Urothelium cell line (cell line): ENCODE measurements around the gene ARAF.

Experiments used
- DNase-seq: peaks from one replicate; pipeline ENCODE4 v3.0.0; 2011; ENCODE audit warnings: low spot score, mixed read lengths
- FAIRE-seq: peaks from 2 replicates; lab custom pipeline; 2011; peaks lifted over from hg19 to GRCh38; lab: Jason Lieb, UNC

The ARAF gene

DNA sequence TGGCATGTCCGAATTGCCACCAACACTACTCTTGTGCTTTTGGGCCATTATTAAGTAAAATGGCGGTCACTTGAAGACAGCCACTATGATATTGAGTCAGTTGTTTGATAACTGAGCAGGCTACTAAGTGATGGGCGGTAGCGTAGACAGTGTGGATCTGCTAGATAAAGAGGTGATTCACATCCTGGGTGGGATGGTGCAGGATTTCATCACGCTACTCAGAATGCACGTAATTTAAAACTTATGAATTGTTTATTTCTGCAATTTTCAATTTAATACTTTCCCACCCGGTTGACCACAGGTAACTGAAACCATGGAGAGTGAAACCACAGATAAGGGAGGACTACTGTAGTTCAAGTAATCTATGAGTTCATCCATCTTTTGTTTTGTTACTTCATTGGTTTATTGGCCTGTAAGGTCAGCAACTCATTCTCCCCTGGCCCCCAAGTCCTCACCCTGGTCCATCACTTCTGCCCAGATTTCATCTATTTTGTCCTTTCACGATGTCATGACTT, 2.9 kb downstream of the ARAF start:
- FAIRE-seq = no peak
- DNase-seq = no peak

- FAIRE-seq = no peak
- no peak for DNase-seq
Measured at GRCh38 chrX:47564438-47565085, 3.6 kb downstream of the ARAF start.

GRCh38 chrX:47566841-47567240, 5.8 kb downstream of the ARAF start:
- FAIRE-seq (no peak), DNase-seq (no peak)

- DNase-seq (no peak), FAIRE-seq (no peak)
Measured at GRCh38 chrX:47568656-47569295, 7.8 kb downstream of the ARAF start.

DNA sequence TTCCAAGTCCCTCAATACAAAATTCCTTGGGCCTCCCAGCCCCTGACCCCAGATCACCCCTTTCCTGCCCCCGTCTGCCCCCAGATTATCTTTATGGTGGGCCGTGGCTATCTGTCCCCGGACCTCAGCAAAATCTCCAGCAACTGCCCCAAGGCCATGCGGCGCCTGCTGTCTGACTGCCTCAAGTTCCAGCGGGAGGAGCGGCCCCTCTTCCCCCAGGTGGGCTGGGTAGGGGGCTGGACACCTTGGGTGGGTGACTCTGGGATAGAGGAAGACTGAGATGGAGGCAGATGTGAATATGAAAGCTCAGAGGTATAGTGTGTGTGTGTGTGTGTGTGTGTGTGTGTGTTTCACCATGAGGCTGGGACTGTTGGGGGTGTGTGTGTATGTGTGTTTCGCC, 9.8 kb downstream of the ARAF start:
- FAIRE-seq = no peak

GRCh38 chrX:47571215-47571614, 10.2 kb downstream of the ARAF start:
- DNase-seq (no peak), FAIRE-seq (no peak)

More for the DNA sequence above, 9.8 kb downstream of the ARAF start:
- no peak for DNase-seq

DNA sequence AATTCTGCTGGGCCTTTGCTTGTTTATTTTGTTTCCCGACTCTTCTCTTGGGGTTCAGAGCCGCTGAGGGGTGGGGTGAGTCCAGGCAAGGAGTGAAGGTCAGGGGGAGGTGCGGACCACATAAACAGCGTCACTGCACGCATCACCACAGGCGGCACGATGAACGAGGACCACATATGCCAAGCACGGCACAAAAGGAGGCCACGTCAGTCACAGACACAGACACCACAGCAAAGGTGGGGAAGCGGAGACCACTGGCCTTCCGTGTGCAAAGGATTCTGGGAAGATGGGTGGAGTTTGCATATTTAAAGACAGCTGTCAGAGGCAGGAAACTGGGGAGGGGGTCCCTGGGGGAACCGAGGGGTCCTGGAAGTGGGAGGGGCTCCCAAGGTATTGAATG, 10.9 kb downstream of the ARAF start:
- no peak for DNase-seq
- no peak for FAIRE-seq

DNA sequence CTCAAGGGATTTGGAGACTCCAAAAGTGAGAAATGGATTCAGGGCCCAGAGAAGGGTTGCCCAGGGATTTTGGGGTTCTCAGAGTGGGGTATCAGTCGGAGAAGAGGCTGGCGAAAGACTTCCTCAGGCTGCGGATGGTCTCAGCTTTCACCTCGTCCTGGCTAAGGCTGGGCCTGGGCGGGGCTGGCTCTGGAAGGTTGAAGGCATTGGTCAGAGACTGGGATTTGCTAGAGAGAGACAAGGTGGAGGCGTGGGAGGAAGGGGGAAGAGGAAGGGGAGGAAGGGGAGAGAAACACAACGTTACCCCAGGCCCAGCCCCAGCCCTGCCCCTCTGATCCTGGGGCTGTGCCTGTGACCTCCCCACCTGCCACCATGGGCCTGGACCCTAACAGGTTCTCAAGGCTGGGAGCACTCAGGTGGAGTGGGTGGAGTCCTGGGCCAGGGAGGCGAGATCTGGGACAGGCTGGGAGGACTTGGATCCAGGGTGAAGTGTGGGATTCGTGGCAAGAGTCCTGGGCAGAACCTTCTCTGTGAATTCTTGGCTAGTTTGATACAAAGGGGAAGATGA, 11.9 kb downstream of the ARAF start:
- DNase-seq = no peak
- FAIRE-seq = no peak

DNA sequence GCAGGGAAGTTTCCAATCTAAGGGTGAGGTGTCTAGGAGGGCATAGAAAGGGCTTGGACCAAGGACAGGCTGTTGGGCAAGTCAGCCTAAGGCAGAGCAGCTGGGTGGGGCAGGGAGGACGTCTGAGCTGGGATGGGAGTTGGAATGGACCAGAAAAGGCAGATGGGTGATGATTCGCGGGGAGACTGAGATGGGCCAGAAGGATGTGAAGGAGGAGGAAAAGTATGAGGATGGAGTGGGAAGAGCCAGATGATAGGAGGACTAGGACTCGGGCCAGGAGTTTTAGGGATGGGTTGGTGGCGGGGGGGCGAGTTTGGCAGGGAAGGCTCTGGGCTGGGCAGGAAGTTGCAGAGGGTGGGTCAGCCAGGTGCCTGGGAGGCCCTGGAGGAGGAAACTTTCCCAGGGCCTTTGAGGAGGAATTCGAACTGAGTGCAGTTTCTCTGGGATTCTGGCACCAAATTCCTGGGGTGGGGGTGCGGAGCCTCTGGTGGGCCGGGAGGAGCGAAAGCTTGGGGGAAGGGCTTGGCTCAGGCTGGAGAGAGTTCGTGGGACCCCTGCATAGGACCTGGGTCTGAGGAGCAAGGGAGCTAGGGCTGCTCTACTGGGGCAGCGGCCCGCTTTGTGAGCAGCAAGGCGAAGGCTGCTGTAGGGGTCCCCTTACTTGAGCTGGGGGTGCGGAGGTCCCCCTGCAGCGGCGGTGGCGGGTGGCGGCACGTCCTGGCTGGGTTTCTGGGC, 12.5 kb downstream of the ARAF start:
- peak; percentile 63 for FAIRE-seq
- peak; percentile 60 for DNase-seq

DNA sequence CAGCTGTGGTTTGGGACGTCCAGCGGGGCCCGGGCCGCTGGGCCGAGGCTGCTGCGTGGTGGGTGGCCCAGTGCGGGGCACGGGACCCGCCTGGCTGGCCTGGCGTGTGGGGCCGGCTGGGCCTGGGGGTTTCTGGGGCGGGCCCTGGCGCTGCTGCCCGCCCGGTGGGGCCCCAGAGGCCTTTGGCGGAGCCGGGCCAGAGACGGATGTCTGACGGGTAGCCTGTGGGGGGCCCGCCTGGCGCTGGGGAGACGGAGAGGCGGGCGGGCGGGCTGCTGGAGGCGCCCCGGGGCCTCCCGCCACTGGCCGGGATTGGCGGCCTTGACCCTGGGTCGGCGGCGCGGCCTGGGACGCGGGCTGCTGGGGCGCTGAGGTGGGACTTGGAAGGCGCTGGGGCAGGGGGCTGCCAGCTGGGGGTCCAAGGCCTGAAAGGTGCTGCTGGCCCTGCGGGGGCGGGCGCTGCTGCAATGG, 13.1 kb downstream of the ARAF start:
- no peak for FAIRE-seq
- no peak for DNase-seq

DNA sequence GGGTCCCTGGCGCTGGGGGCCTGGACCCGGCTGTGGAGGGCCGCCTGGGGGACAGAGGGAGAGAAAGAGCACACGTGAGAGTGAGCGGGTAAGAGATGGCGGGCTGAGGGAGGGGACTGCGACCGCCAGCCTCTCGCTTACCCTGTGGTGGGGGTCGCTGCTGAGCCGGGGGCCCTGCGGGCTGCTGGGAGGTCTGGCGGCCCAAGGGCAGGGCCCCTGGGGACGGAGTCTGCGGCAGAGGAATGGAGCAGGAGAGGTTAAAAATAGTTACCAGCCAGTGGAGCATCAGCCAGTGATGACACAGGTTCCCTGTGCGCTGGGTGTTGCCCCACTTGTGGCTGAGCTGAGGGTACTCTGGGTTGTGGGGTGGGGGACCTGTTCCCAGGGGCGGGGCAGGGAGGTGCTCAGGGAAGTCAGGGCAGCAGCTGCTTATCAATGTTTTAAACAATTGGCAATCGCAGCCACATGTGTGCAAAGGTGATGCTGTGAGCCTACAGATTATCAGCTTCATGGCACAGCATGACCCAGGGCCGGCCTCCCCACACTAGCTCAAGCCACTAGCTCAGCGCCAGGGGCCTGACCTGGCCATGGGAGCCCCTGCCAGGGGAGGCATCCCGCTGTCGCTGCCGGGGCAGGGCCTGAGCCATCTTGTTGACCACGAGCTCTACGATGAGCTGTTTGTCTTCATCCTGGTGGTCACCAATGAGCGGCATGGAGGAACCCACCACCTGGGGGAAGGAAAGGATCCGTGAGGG, 13.7 kb downstream of the ARAF start:
- DNase-seq (no peak), FAIRE-seq (no peak)

DNA sequence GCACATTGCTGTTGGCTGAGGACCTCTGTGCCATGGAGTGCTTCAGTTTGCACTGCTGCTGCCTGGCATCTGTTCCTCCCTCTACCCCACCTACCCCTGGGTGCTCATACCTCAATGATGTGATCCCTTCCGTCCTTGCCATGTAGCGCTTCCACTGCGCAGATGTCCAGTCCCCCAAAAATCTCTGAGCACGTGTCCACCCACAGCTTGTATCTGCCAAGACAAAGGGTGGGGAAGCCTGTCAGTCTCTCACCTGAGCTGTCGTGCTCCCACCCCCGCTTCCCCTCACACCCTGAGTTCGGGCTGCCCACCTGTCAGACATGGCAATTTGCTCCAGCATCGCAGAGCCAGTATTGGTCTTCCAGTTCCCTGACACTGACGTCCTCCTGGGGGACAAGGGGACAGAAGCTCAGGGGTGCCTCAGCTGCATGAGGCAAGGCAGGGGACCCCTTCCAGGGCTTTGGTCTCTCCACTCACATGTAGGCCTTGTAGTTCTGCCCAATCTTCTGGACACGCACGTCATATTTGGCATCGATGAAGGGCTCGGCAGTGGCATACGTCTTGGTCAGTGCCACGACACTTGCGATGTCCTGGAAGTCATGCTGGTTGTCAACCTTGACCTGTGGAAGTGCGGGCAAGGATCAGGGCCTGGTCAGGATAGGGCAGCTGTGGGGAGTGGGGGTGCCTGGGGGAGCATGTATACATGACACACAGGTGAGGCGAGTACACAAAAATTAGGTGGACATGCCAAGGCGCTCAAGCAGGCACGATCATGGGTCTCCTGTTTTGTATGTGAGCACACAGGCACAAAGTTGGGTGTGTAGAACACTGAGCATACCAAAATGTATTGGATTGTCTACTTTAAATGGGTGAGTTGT, 15.3 kb downstream of the ARAF start:
- DNase-seq = no peak
- no peak for FAIRE-seq

DNA sequence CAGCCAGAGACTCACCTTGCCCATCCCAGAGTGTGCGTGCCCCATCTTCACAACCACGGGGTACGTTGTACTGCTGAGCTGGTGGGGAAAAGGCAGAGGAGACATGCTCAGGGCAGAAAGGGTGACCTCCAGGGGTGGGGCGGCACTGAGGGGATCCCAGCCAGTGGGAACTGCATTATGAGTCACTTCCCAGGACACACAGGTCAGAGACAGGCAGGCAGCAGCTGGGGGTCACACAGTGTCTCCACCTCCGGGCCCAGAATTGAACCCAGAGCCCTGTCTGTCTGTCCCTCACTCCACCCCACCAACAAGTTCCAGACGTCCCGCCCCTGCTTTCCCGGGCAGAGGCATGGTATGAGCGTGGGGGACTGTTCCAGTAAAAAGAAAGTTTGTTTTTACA, 16.4 kb downstream of the ARAF start:
- DNase-seq = no peak
- no peak for FAIRE-seq

DNA sequence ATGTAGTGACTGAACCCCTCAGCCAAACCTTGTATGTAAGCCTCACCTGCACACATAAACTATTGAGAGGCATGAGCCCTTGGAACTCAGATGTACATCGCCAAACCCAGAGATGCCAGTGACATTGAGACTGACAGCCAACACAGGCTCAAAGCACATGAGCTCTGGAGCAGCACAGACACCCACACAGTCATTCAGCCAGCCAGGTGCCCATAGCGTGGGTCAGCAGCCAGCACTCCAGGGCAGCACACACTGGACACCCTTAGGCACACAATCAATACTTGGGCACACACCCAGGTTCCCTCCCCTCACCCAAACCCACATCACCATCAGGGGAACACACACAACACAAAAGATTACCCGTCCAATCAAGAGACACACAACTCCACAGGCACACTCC, 16.9 kb downstream of the ARAF start:
- FAIRE-seq (no peak), DNase-seq (no peak)

DNA sequence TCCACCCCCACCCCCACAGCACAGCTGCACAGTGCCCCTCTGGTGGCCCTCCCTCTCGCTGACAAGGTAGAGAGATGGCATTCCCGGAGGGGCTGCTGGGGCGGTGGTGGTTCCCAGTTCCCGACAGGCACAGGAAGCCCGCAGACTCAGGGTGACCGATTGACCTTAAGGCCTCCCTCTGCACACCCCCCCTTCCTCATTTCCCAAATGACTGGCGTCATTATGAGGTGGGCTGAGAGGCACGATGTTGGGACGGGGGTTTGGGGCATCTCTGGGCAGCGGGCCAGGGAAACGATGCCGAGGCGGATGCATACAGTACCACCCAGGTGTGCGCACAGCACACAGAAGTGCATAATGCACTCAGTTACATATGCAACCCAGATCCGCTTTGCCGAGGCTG, 17.7 kb downstream of the ARAF start:
- DNase-seq = no peak
- no peak for FAIRE-seq

GRCh38 chrX:47579537-47579936, 18.5 kb downstream of the ARAF start:
- FAIRE-seq (no peak), DNase-seq (no peak)

DNA sequence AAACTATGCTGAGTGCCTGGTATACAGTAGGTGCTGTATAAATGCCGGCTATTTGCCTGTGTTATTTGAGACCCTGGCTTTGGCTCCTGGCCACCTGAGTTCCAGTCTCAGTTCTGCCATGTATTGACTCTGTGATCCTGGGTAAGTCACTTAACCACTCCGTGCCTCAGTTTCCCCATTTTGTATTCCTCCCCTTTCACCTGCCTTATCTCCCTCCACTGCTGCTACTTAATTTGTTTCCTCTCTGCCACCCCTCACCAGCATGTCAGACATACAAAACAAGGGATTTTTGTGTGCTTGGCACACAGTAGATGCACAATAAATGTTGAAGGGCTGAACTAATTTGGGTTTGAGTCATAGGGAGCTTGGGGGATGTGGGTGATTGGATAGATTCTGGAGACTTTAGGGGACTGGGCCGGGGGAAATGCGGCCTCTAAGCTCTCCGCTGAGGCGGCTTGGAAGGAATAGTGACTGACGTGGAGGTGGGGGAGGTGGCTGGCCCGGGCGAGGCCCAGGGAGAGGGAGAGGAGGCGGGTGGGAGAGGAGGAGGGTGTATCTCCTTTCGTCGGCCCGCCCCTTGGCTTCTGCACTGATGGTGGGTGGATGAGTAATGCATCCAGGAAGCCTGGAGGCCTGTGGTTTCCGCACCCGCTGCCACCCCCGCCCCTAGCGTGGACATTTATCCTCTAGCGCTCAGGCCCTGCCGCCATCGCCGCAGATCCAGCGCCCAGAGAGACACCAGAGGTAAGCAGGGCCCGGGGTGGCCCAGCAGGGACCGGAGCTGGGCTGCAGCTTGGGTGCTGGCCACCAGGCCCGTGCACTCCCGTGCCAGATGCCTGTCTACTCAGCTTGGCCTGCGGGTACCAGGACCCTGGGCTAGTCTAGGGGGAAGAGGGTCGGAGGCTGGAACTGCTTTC, 21.0 kb downstream of the ARAF start, which contains the start of gene TIMP1:
Gene TIMP1 (plus strand): TSS at position 706 of the 917 bp plus-strand sequence. CDS start 980 bp downstream, outside the sequence.
- peak; percentile 17 for FAIRE-seq
- DNase-seq = peak; percentile 93

DNA sequence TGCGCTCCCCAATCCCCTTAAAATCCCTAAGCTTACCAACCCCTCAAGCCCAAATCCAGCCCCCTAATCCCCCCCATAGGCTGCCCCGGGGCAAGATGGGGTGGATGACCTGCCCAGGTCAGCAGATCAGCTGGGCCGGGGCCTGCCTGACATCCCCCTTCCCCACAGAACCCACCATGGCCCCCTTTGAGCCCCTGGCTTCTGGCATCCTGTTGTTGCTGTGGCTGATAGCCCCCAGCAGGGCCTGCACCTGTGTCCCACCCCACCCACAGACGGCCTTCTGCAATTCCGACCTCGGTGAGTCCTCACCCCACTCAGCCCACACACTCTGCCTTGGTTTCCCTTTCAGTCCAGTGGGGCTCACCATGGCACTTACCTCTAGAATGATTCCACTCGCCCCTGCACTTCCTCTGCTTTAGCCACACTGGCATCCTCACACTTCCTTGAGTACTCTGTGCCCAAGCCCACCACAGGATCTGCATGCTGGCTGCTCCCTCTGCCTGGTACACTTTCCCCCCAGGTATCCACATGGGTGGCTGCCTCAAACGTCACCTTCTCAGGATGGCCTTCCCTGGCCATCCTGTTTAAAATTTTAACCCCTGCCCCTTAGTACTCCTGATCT, 22.3 kb downstream of the ARAF start:
- no peak for FAIRE-seq
- DNase-seq = no peak
